Vagina (tissue), 2 donors: ENCODE measurements around the gene NDOR1.

Experiments
- CTCF ChIP-seq, 3 experiments: fragments of 450-650 bp in 2 of 3; fragments of 200-600 bp in 1 of 3; sonication (generic) in 1 of 3; IDR thresholded peaks; one replicate each; pipeline ENCODE4 v1.5.1; 2017 to 2019; ENCODE audit warnings: antibody characterized with exemption in 3 of 3, mild to moderate bottlenecking in 2 of 3, moderate library complexity in 2 of 3
- POLR2AphosphoS5 ChIP-seq, 2 donors: sonication (generic); formaldehyde crosslinking; IDR thresholded peaks; one replicate each; pipeline ENCODE4 v1.9.0; 2017; ENCODE audit warnings: antibody characterized with exemption in 2 of 2, mild to moderate bottlenecking in 2 of 2, low read depth in 1 of 2; ENCODE audit not compliant: insufficient read depth in 1 of 2

- TF ChIP-seq POLR2AphosphoS5 (IDR thresholded peaks at IDR 0.05; ENCODE audit: insufficient read depth in 1 of 2, low read depth in 1 of 2) (no peak), CTCF (IDR thresholded peaks at IDR 0.05) (no peak)
These were observed 40.2 kb upstream of the NDOR1 start for GRCh38 chr9:137165250-137165836.
